ENCODE results near the gene FAF1. TPM values are rescaled to one million over a fixed set of nuclear protein-coding genes. Genes with fewer than 3 reads are reported as not detected.
"Not testable (repeated sequence)": the region's sequence is repeated elsewhere in the genome, so short reads cannot be mapped to it uniquely, and the experiment has no call there.

The FAF1 gene
- total and polyA plus RNA-seq, 7 donors: 27.5 to 59.3 (median 53.9) TPM

- TF ChIP-seq EP300 (IDR thresholded peaks at IDR 0.05): no peak
- peak in 1 of 4 experiments; percentile 21 for TF ChIP-seq CTCF (IDR thresholded peaks at IDR 0.05)
- Histone ChIP-seq H3K4me3 (no peak overlapping the region), H3K9me3 (no peaks in the 10 kb centered on the region), H3K27ac (no peak overlapping the region), H3K36me3 (no peaks in the 10 kb centered on the region), H3K27me3 (no peaks in the 10 kb centered on the region), H3K4me1 (no peaks in the 10 kb centered on the region)
- intact Hi-C loops (cut with DNase I): no loop called here
- WGBS, 2 donors: 10 to 43% methylated on average over 2 of the region's 2 CpGs
- DNase-seq: no peak
Observed at GRCh38 chr1:50750021-50750619, 209.9 kb downstream of the FAF1 start.

DNA sequence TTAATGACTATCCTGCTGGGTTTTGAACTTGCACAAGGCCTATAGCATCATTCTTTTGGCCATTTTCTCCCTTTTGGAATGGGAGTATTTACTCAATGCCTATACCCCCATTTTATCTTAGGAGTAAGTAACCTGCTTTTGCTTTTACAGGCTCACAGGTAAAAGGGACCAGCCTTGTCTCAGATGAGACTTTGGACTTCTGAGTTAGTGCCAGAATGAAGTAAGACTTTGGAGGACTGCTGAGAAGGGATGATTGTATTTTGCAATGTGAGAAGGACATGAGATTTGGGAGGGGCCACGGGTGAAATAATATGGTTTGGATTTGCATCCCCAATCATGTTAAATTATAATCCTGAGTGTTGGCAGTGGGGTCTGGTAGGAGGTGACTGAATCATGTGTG lies 212.7 kb downstream of the FAF1 start:
- no peaks in the 10 kb centered on the region for H3K27me3 ChIP-seq
- H3K4me1 ChIP-seq: no peaks in the 10 kb centered on the region
- peaks cover 0 to 21% (median 4%) of the 10 kb centered on the region in 4 donors for H3K36me3 ChIP-seq
- DNase-seq: no peak
- intact Hi-C loops (cut with DNase I): no loop called here
- TF ChIP-seq POLR2AphosphoS5 (IDR thresholded peaks at IDR 0.05) (no peak), CTCF (IDR thresholded peaks at IDR 0.05) (no peak), EP300 (IDR thresholded peaks at IDR 0.05) (no peak), POLR2A (IDR thresholded peaks at IDR 0.05) (no peak)
- WGBS, 2 donors: 13 to 78% methylated on average over 1 of the region's 1 CpG
- H3K9me3 ChIP-seq: no peaks in the 10 kb centered on the region
- H3K27ac ChIP-seq: no peak overlapping the region
- no peak overlapping the region for H3K4me3 ChIP-seq

- 97% methylated on average over 3 of the region's 3 CpGs for WGBS, 2 donors
- TF ChIP-seq EP300 (IDR thresholded peaks at IDR 0.05) (no peak), POLR2AphosphoS5 (IDR thresholded peaks at IDR 0.05) (no peak), POLR2A (IDR thresholded peaks at IDR 0.05) (no peak), CTCF (IDR thresholded peaks at IDR 0.05) (no peak)
- H3K4me3 ChIP-seq: no peak overlapping the region
- peaks cover 0 to 30% (median 8%) of the 10 kb centered on the region in 4 donors for H3K36me3 ChIP-seq
- H3K27ac ChIP-seq: no peak overlapping the region
- H3K4me1 ChIP-seq: no peaks in the 10 kb centered on the region
- H3K27me3 ChIP-seq: no peaks in the 10 kb centered on the region
- intact Hi-C loops (cut with DNase I): no loop called here
- no peaks in the 10 kb centered on the region for H3K9me3 ChIP-seq
- DNase-seq: no peak
Observed at GRCh38 chr1:50742523-50742922, 217.5 kb downstream of the FAF1 start.

- no peak for DNase-seq
- no peak overlapping the region for H3K4me3 ChIP-seq
- TF ChIP-seq CTCF (IDR thresholded peaks at IDR 0.05) (no peak), POLR2A (IDR thresholded peaks at IDR 0.05) (no peak), POLR2AphosphoS5 (IDR thresholded peaks at IDR 0.05) (no peak), EP300 (IDR thresholded peaks at IDR 0.05) (no peak)
- intact Hi-C loops (cut with DNase I): no loop called here
- no peak overlapping the region for H3K27ac ChIP-seq
- 88 to 95% methylated on average over 3 of the region's 3 CpGs for WGBS, 2 donors
- H3K36me3 ChIP-seq: peaks cover 0 to 35% (median 8%) of the 10 kb centered on the region in 4 donors
- no peaks in the 10 kb centered on the region for H3K27me3 ChIP-seq
- no peaks in the 10 kb centered on the region for H3K9me3 ChIP-seq
- no peaks in the 10 kb centered on the region for H3K4me1 ChIP-seq
Observed at GRCh38 chr1:50739125-50739524, 220.9 kb downstream of the FAF1 start.

GRCh38 chr1:50735443-50735842 lies 224.6 kb downstream of the FAF1 start:
- no peak overlapping the region for H3K4me3 ChIP-seq
- TF ChIP-seq CTCF (IDR thresholded peaks at IDR 0.05): peak in 1 of 4 experiments; percentile 37
- no peak for TF ChIP-seq POLR2AphosphoS5 (IDR thresholded peaks at IDR 0.05)
- TF ChIP-seq POLR2A (IDR thresholded peaks at IDR 0.05): no peak
- TF ChIP-seq EP300 (IDR thresholded peaks at IDR 0.05): no peak
- no peak overlapping the region for H3K27ac ChIP-seq
- H3K9me3 ChIP-seq: no peaks in the 10 kb centered on the region
- no peak for DNase-seq
- no peaks in the 10 kb centered on the region for H3K27me3 ChIP-seq
- H3K4me1 ChIP-seq: no peaks in the 10 kb centered on the region
- peaks cover 0 to 25% (median 4%) of the 10 kb centered on the region in 4 donors for H3K36me3 ChIP-seq
- intact Hi-C loops (cut with DNase I): no loop called here
- WGBS, 2 donors: 81 to 91% methylated on average over 2 of the region's 2 CpGs

DNA sequence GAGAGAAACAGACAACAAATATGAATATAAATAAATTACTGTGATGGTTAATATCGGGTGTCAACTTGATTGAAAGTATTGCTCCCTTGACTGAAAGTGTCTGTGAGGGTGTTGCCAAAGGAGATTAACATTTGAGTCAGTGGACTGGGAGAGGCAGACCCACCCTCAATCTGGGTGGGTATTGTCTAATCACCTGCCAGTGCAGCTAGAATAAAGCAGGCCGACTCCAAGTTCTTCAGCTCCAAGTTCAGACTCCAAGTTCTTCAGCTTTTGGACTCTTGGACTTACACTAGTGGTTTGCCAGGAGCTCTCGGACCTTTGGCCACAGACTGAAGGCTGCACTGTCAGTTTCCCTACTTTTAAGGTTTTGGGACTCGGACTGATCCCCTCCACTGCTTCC lies 232.5 kb downstream of the FAF1 start:
- DNase-seq; intact Hi-C loops (cut with DNase I); H3K36me3 ChIP-seq; H3K27me3 ChIP-seq; H3K4me1 ChIP-seq; H3K9me3 ChIP-seq; H3K4me3 ChIP-seq; H3K27ac ChIP-seq: not testable (repeated sequence)
- 94 to 96% methylated on average over 4 of the region's 4 CpGs for WGBS, 2 donors
